Esophagus muscularis mucosa (tissue), 4 donors: ENCODE measurements around the gene CSMD2. TPM values are rescaled to one million over a fixed set of nuclear protein-coding genes. Genes with fewer than 3 reads are reported as not detected.

Source experiments
- DNase-seq: peaks from one replicate; pipeline ENCODE4 v3.0.0-alpha.2; 2017; ENCODE audit errors: extremely low spot score
- H3K27ac ChIP-seq, 4 donors: fragments of 200-600 bp; sonication (generic); replicated peaks in 1 of 4; 1 replicate in 3 of 4; 2 replicates in 1 of 4; pipeline ENCODE4 v1.5.1; 2016 to 2019; ENCODE audit warnings: mild to moderate bottlenecking in 1 of 4
- H3K27me3 ChIP-seq, 4 donors: fragments of 200-600 bp; sonication (generic); one replicate each; pipeline versions ENCODE4 v1.5.1 to v1.6.0; 2016 to 2019
- H3K36me3 ChIP-seq, 4 donors: fragments of 200-600 bp; sonication (generic); one replicate each; pipeline ENCODE4 v1.5.1; 2016 to 2019
- H3K4me1 ChIP-seq, 4 donors: fragments of 200-600 bp; sonication (generic); one replicate each; pipeline ENCODE4 v1.5.1; 2016 to 2019
- H3K4me3 ChIP-seq, 4 donors: fragments of 200-600 bp; sonication (generic); 1 replicate in 2 of 4; 2 replicates in 2 of 4; pipeline ENCODE4 v1.5.1; 2016 to 2019; ENCODE audit warnings: mild to moderate bottlenecking in 4 of 4, moderate library complexity in 1 of 4
- H3K9me3 ChIP-seq, 4 donors: fragments of 200-600 bp; sonication (generic); 1 replicate in 3 of 4; 2 replicates in 1 of 4; pipeline ENCODE4 v1.5.1; 2016 to 2019
- CTCF ChIP-seq, 3 experiments: fragments of 200-600 bp in 2 of 3; fragments of 450-650 bp in 1 of 3; sonication (generic) in 2 of 3; IDR thresholded peaks; one replicate each; pipeline ENCODE4 v1.5.1; 2017 to 2019; ENCODE audit warnings: antibody characterized with exemption in 3 of 3, mild to moderate bottlenecking in 2 of 3, moderate library complexity in 1 of 3
- EP300 ChIP-seq: sonication (generic); formaldehyde crosslinking; IDR thresholded peaks from one replicate; pipeline ENCODE4 v1.6.1; 2017; ENCODE audit warnings: antibody characterized with exemption
- POLR2A ChIP-seq: fragments of 450-650 bp; IDR thresholded peaks from one replicate; pipeline ENCODE4 v1.6.1; 2017; ENCODE audit warnings: antibody characterized with exemption, moderate library complexity, mild to moderate bottlenecking, low read depth
- POLR2AphosphoS5 ChIP-seq, 2 donors: sonication (generic); formaldehyde crosslinking; IDR thresholded peaks; one replicate each; pipeline ENCODE4 v1.6.1; 2017; ENCODE audit warnings: antibody characterized with exemption in 2 of 2
- WGBS: methylation state at CpG from one replicate; pipeline ENCODE4 v1.1.5; 2018; 5-methylcytosine and 5-hydroxymethylcytosine counted together
- intact Hi-C: fragments of 100-400 bp; cut with DNase I; formaldehyde crosslinking; loops from one replicate; pipeline ENCODE4 v1.15.1; 2023
- total RNA-seq, 4 donors: library from RNA; depleted of rRNA; stranded (reverse); fragments of >200 nt; gene quantifications; one replicate each; pipeline versions ENCODE4 v1.1.0 to v1.2.1, GENCODE V29; 2016

CSMD2 gene
- total RNA-seq, 4 donors from 2014 or later = 0.26 to 0.75 (median 0.37) TPM

GRCh38 chr1:33529957-33530356, 635.1 kb downstream of the CSMD2 start:
- H3K9me3 ChIP-seq = no peaks in the 10 kb centered on the region
- H3K36me3 ChIP-seq = no peaks in the 10 kb centered on the region
- no peak overlapping the region for H3K27ac ChIP-seq
- WGBS = 71% methylated on average over 1 of the region's 1 CpG
- intact Hi-C loops = no loop called here
- H3K4me1 ChIP-seq = no peaks in the 10 kb centered on the region
- TF ChIP-seq EP300 = no peak
- TF ChIP-seq POLR2A = no peak
- TF ChIP-seq CTCF (IDR thresholded peaks at IDR 0.05) = no peak
- TF ChIP-seq POLR2AphosphoS5 (IDR thresholded peaks at IDR 0.05) = no peak
- no peak for DNase-seq
- H3K27me3 ChIP-seq = no peaks in the 10 kb centered on the region
- H3K4me3 ChIP-seq = no peak overlapping the region

- no peaks in the 10 kb centered on the region for H3K9me3 ChIP-seq
- H3K4me1 ChIP-seq = no peaks in the 10 kb centered on the region
- no peak for TF ChIP-seq POLR2A
- TF ChIP-seq POLR2AphosphoS5 (IDR thresholded peaks at IDR 0.05) = no peak
- H3K27ac ChIP-seq = no peak overlapping the region
- intact Hi-C loops = no loop called here
- H3K4me3 ChIP-seq = no peak overlapping the region
- WGBS = 86% methylated on average over 4 of the region's 4 CpGs
- peak; percentile 81 for DNase-seq
- H3K27me3 ChIP-seq = no peaks in the 10 kb centered on the region
- H3K36me3 ChIP-seq = no peaks in the 10 kb centered on the region
These were observed 637.1 kb downstream of the CSMD2 start for GRCh38 chr1:33527934-33528333.

GRCh38 chr1:33524586-33524985, 640.4 kb downstream of the CSMD2 start:
- 90% methylated on average over 3 of the region's 3 CpGs for WGBS
- H3K27ac ChIP-seq = no peak overlapping the region
- H3K4me3 ChIP-seq = no peak overlapping the region
- H3K36me3 ChIP-seq = no peaks in the 10 kb centered on the region
- peaks cover 0 to 5% (median 0%) of the 10 kb centered on the region in 4 donors for H3K27me3 ChIP-seq
- no peaks in the 10 kb centered on the region for H3K4me1 ChIP-seq
- DNase-seq = no peak
- intact Hi-C loops = no loop called here
- H3K9me3 ChIP-seq = no peaks in the 10 kb centered on the region
- TF ChIP-seq POLR2A (no peak), POLR2AphosphoS5 (IDR thresholded peaks at IDR 0.05) (no peak), CTCF (IDR thresholded peaks at IDR 0.05) (no peak), EP300 (no peak)

- Histone ChIP-seq H3K36me3 (no peaks in the 10 kb centered on the region), H3K4me1 (peaks cover 0 to 3% (median 0%) of the 10 kb centered on the region in 4 donors), H3K27ac (no peak overlapping the region), H3K4me3 (no peak overlapping the region), H3K9me3 (no peaks in the 10 kb centered on the region), H3K27me3 (peaks cover 0 to 5% (median 0%) of the 10 kb centered on the region in 4 donors)
- 93% methylated on average over 26 of the region's 27 CpGs for WGBS
- intact Hi-C loops = no loop called here
- no peak for TF ChIP-seq POLR2AphosphoS5 (IDR thresholded peaks at IDR 0.05)
- no peak for TF ChIP-seq EP300
- no peak for TF ChIP-seq POLR2A
- TF ChIP-seq CTCF (IDR thresholded peaks at IDR 0.05) = no peak
- DNase-seq = peak; percentile 79
These were observed 645.7 kb downstream of the CSMD2 start for GRCh38 chr1:33519240-33519884.

GRCh38 chr1:33517596-33518250, 647.3 kb downstream of the CSMD2 start:
- DNase-seq = no peak

More at GRCh38 chr1:33517596-33518250, 647.3 kb downstream of the CSMD2 start:
- TF ChIP-seq POLR2AphosphoS5 (IDR thresholded peaks at IDR 0.05) (no peak), POLR2A (no peak), CTCF (IDR thresholded peaks at IDR 0.05) (no peak), EP300 (no peak)
- intact Hi-C loops = no loop called here
- no peaks in the 10 kb centered on the region for H3K9me3 ChIP-seq
- no peaks in the 10 kb centered on the region for H3K36me3 ChIP-seq
- H3K27ac ChIP-seq = no peak overlapping the region
- H3K27me3 ChIP-seq = peaks cover 0 to 5% (median 0%) of the 10 kb centered on the region in 4 donors
- H3K4me1 ChIP-seq = peaks cover 0 to 3% (median 0%) of the 10 kb centered on the region in 4 donors
- 80% methylated on average over 11 of the region's 12 CpGs for WGBS
- no peak overlapping the region for H3K4me3 ChIP-seq
